Parathyroid adenoma (tissue), 2 donors: ENCODE measurements around the gene ST7L.

Experiments
- H2AFZ ChIP-seq: fragments of 300-600 bp; sonication (generic); one replicate; pipeline ENCODE4 v1.7.0; 2017; ENCODE audit warnings: antibody characterized with exemption, mild to moderate bottlenecking
- H3K27ac ChIP-seq: fragments of 300-600 bp; sonication (generic); one replicate; pipeline ENCODE4 v1.7.0; 2017
- H3K27me3 ChIP-seq: fragments of 300-600 bp; sonication (generic); one replicate; pipeline ENCODE4 v1.7.0; 2017; ENCODE audit warnings: low read length; ENCODE audit not compliant: control insufficient read depth, insufficient read depth
- H3K36me3 ChIP-seq: fragments of 300-600 bp; sonication (generic); one replicate; pipeline ENCODE4 v1.7.0; 2017; ENCODE audit warnings: low read length; ENCODE audit not compliant: control insufficient read depth, insufficient read depth
- H3K4me1 ChIP-seq: fragments of 300-600 bp; sonication (generic); one replicate; pipeline ENCODE4 v1.7.0; 2017; ENCODE audit warnings: control low read depth
- H3K4me2 ChIP-seq: fragments of 300-600 bp; sonication (generic); one replicate; pipeline ENCODE4 v1.7.0; 2017; ENCODE audit warnings: low read length
- H3K4me3 ChIP-seq: fragments of 300-600 bp; sonication (generic); one replicate; pipeline ENCODE4 v1.7.0; 2017; ENCODE audit warnings: low read depth, low read length
- H3K79me2 ChIP-seq: fragments of 300-600 bp; sonication (generic); one replicate; pipeline ENCODE4 v1.7.0; 2017; ENCODE audit warnings: control low read depth
- H3K9ac ChIP-seq: fragments of 300-600 bp; sonication (generic); one replicate; pipeline ENCODE4 v1.7.0; 2017; ENCODE audit warnings: mild to moderate bottlenecking
- H3K9me3 ChIP-seq: fragments of 300-600 bp; sonication (generic); one replicate; pipeline ENCODE4 v1.7.0; 2017; ENCODE audit warnings: low read length; ENCODE audit not compliant: control insufficient read depth
- TF ChIP-seq, protein P1 (sequence below): fragments of 300-600 bp; sonication (generic); IDR thresholded peaks from one replicate; pipeline ENCODE4 v1.7.0; 2017; ENCODE audit warnings: antibody characterized with exemption, mild to moderate bottlenecking
- donor health status: primary hyperparathyroidism.

The ST7L gene

DNA sequence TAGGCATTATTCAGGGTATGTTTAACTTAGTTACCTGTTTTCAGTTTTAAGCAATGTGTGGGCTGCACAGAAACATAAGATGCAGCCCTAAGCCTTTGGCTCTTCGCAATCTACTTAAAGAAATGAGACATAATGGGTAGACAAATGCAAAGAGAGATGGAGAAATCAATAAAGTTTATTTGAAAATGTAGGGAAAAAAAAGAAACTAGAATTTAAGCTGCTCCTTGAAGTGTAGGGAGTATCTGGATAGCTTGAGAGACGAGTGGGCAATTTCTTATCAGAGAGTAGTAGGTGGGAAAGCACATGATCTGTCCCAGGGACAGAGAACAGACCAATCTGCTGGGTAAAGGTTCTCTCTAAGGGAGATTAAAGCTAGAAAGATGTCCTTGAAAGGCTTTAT is 101.3 kb downstream of the ST7L start:
- H3K4me3 ChIP-seq: no peak overlapping the region
- H3K36me3 ChIP-seq: no peaks in the 10 kb centered on the region
- H3K79me2 ChIP-seq: no peaks in the 10 kb centered on the region
- no peak overlapping the region for H2AFZ ChIP-seq
- H3K4me1 ChIP-seq: no peaks in the 10 kb centered on the region
- no peak overlapping the region for H3K4me2 ChIP-seq
- H3K27me3 ChIP-seq: no peaks in the 10 kb centered on the region
- H3K27ac ChIP-seq: no peak overlapping the region
- no peaks in the 10 kb centered on the region for H3K9me3 ChIP-seq
- no peak overlapping the region for H3K9ac ChIP-seq
- TF ChIP-seq, protein P1, sequence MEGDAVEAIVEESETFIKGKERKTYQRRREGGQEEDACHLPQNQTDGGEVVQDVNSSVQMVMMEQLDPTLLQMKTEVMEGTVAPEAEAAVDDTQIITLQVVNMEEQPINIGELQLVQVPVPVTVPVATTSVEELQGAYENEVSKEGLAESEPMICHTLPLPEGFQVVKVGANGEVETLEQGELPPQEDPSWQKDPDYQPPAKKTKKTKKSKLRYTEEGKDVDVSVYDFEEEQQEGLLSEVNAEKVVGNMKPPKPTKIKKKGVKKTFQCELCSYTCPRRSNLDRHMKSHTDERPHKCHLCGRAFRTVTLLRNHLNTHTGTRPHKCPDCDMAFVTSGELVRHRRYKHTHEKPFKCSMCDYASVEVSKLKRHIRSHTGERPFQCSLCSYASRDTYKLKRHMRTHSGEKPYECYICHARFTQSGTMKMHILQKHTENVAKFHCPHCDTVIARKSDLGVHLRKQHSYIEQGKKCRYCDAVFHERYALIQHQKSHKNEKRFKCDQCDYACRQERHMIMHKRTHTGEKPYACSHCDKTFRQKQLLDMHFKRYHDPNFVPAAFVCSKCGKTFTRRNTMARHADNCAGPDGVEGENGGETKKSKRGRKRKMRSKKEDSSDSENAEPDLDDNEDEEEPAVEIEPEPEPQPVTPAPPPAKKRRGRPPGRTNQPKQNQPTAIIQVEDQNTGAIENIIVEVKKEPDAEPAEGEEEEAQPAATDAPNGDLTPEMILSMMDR: no peak

DNA sequence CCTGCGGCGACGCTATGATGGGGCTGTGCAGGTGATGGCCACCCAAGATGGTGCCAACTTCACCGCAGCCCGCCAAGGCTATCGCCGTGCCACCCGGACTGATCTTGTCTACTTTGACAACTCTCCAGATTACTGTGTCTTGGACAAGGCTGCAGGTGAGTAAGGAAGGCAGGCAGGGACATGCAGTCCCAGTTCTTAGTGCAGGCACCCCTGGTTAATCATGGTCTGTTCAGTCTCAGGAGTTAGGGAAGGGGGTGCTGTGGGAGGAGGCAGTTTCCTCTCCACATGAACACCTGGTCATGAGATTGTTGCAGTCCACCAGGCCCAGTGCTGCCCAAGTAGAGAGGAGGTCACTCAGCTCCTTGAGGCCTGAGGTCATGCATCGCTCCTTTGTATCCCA is 101.7 kb downstream of the ST7L start:
- H3K4me1 ChIP-seq: no peaks in the 10 kb centered on the region
- no peaks in the 10 kb centered on the region for H3K9me3 ChIP-seq
- no peak overlapping the region for H2AFZ ChIP-seq
- no peaks in the 10 kb centered on the region for H3K27me3 ChIP-seq
- H3K4me3 ChIP-seq: no peak overlapping the region
- no peak overlapping the region for H3K4me2 ChIP-seq
- no peak overlapping the region for H3K9ac ChIP-seq
- H3K27ac ChIP-seq: no peak overlapping the region
- no peaks in the 10 kb centered on the region for H3K36me3 ChIP-seq
- no peaks in the 10 kb centered on the region for H3K79me2 ChIP-seq
- TF ChIP-seq, protein P1: no peak

DNA sequence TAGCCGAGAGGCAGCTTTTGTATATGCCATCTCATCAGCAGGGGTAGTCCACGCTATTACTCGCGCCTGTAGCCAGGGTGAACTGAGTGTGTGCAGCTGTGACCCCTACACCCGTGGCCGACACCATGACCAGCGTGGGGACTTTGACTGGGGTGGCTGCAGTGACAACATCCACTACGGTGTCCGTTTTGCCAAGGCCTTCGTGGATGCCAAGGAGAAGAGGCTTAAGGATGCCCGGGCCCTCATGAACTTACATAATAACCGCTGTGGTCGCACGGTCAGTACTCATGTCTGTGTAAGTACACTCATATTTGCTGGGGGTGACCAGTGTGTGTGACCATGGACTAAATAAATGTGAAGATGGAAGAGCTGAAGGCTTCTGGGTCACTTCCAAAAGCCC is 102.8 kb downstream of the ST7L start:
- Histone ChIP-seq H3K4me2 (no peak overlapping the region), H3K79me2 (no peaks in the 10 kb centered on the region), H2AFZ (no peak overlapping the region), H3K36me3 (no peaks in the 10 kb centered on the region), H3K27me3 (no peaks in the 10 kb centered on the region), H3K27ac (no peak overlapping the region), H3K9ac (no peak overlapping the region), H3K4me3 (no peak overlapping the region), H3K9me3 (no peaks in the 10 kb centered on the region), H3K4me1 (no peaks in the 10 kb centered on the region)
- TF ChIP-seq, protein P1: no peak

DNA sequence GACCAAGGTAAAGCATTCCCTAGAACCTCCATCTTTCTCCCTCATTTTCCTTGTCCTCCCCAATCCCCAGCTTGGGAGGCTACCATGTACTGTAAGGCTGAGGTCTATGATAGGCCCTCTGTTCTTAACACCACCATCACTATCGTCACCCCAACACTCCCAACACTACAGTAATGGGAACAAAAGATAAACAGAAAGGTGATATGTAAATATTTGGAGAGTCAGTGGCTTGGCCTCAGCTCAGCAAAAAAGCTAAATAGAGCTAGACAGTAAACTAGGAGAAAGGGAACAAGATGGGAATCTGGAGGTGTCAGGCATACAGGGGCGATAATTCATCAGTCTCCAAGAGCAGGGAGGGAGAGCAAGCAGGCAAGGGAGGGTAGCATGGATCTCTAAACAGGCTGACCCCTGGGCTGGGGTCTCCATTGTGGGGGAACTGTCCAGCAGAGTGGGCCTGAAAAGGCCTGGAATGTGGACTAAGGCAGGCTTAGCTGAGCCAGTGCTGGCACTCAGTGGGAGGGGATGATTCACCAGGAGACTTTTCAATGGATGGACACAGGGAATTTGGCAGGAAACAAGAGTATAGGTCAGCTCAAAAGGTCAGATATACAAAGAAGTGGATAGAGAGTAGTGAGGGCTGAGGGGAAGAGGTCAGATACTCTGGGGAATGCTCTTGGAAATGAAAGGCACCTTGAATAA is 103.5 kb downstream of the ST7L start:
- Histone ChIP-seq H3K36me3 (no peaks in the 10 kb centered on the region), H2AFZ (no peak overlapping the region), H3K4me1 (no peaks in the 10 kb centered on the region), H3K9me3 (no peaks in the 10 kb centered on the region), H3K79me2 (no peaks in the 10 kb centered on the region), H3K27me3 (no peaks in the 10 kb centered on the region), H3K9ac (no peak overlapping the region), H3K27ac (no peak overlapping the region), H3K4me2 (no peak overlapping the region), H3K4me3 (no peak overlapping the region)
- TF ChIP-seq, protein P1: no peak

DNA sequence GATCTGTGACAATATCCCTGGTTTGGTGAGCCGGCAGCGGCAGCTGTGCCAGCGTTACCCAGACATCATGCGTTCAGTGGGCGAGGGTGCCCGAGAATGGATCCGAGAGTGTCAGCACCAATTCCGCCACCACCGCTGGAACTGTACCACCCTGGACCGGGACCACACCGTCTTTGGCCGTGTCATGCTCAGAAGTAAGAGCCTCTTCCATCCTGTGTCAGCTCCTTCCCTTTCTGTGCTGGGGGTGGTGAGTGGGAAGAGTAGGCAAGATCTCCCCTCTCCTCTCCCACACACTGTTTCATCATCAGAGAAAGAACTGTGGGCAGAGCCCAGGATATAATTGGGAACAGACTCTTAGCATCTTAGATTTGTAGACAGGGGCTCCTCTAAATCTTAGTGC is 104.0 kb downstream of the ST7L start:
- no peak overlapping the region for H3K9ac ChIP-seq
- H3K36me3 ChIP-seq: no peaks in the 10 kb centered on the region
- no peak overlapping the region for H3K4me2 ChIP-seq
- no peaks in the 10 kb centered on the region for H3K27me3 ChIP-seq
- no peak overlapping the region for H3K27ac ChIP-seq
- no peak overlapping the region for H2AFZ ChIP-seq
- no peaks in the 10 kb centered on the region for H3K4me1 ChIP-seq
- no peak overlapping the region for H3K4me3 ChIP-seq
- TF ChIP-seq, protein P1: no peak
- no peaks in the 10 kb centered on the region for H3K79me2 ChIP-seq
- H3K9me3 ChIP-seq: no peaks in the 10 kb centered on the region
